ENCODE measurements around the gene ACSL5.
"Not testable (repeated sequence)": the region's sequence is repeated elsewhere in the genome, so short reads cannot be mapped to it uniquely, and the experiment has no call there.

ACSL5 gene

GRCh38 chr10:112446055-112446854 lies 72.3 kb downstream of the ACSL5 start:
- H3K27me3 Mint-ChIP-seq: no peaks in the 10 kb centered on the region
- peak overlapping the region; percentile 99 for H3K4me3 Mint-ChIP-seq
- no peaks in the 10 kb centered on the region for H3K9me3 Mint-ChIP-seq
- peaks cover 60% of the 10 kb centered on the region for H3K36me3 Mint-ChIP-seq (ENCODE audit: low read depth)
- H3K27ac Mint-ChIP-seq: peak overlapping the region; percentile 96
- H3K4me1 Mint-ChIP-seq (ENCODE audit: low read depth): peaks cover 66% of the 10 kb centered on the region

- no peaks in the 10 kb centered on the region for H3K27me3 Mint-ChIP-seq
- no peaks in the 10 kb centered on the region for H3K9me3 Mint-ChIP-seq
- H3K4me3 Mint-ChIP-seq: peak within 1 kb of the TSS; percentile 99
- peaks cover 61% of the 10 kb centered on the region for H3K4me1 Mint-ChIP-seq (ENCODE audit: low read depth)
- peaks cover 55% of the 10 kb centered on the region for H3K36me3 Mint-ChIP-seq (ENCODE audit: low read depth)
- peak within 1 kb of the TSS; percentile 96 for H3K27ac Mint-ChIP-seq
Observed at GRCh38 chr10:112446855-112447619, 73.1 kb downstream of the ACSL5 start, which contains the start of the genes VTI1A and ZDHHC6. Gene VTI1A (plus strand): TSS chr10:112447215. CDS start chr10:112447374, 159 bp downstream. Gene ZDHHC6 (minus strand): TSS chr10:112446914. CDS start chr10:112445436, 1,478 bp downstream.

- peaks cover 55% of the 10 kb centered on the region for H3K4me1 Mint-ChIP-seq (ENCODE audit: low read depth)
- peaks cover 50% of the 10 kb centered on the region for H3K36me3 Mint-ChIP-seq (ENCODE audit: low read depth)
- no peaks in the 10 kb centered on the region for H3K9me3 Mint-ChIP-seq
- no peaks in the 10 kb centered on the region for H3K27me3 Mint-ChIP-seq
- peak overlapping the region; percentile 99 for H3K4me3 Mint-ChIP-seq
- peak overlapping the region; percentile 96 for H3K27ac Mint-ChIP-seq
Observed at GRCh38 chr10:112447620-112447928, 73.7 kb downstream of the ACSL5 start.

GRCh38 chr10:112448888-112449287 lies 75.0 kb downstream of the ACSL5 start:
- Mint-ChIP-seq H3K4me3 (peak overlapping the region; percentile 99), H3K4me1 (ENCODE audit: low read depth) (peaks cover 43% of the 10 kb centered on the region), H3K36me3 (ENCODE audit: low read depth) (peaks cover 39% of the 10 kb centered on the region), H3K27me3 (no peaks in the 10 kb centered on the region), H3K27ac (peak overlapping the region; percentile 37), H3K9me3 (no peaks in the 10 kb centered on the region)

- peak overlapping the region; percentile 96 for H3K27ac Mint-ChIP-seq
- peak overlapping the region; percentile 62 for H3K4me3 Mint-ChIP-seq
- no peaks in the 10 kb centered on the region for H3K27me3 Mint-ChIP-seq
- H3K9me3 Mint-ChIP-seq: no peaks in the 10 kb centered on the region
- peaks cover 7% of the 10 kb centered on the region for H3K36me3 Mint-ChIP-seq (ENCODE audit: low read depth)
- H3K4me1 Mint-ChIP-seq (ENCODE audit: low read depth): peaks cover 24% of the 10 kb centered on the region
Observed at GRCh38 chr10:112454910-112455779, 81.2 kb downstream of the ACSL5 start.

GRCh38 chr10:112456533-112456932 lies 82.6 kb downstream of the ACSL5 start:
- H3K4me1 Mint-ChIP-seq (ENCODE audit: low read depth): peaks cover 30% of the 10 kb centered on the region
- H3K4me3 Mint-ChIP-seq: no peak overlapping the region
- H3K27ac Mint-ChIP-seq: no peak overlapping the region
- H3K36me3 Mint-ChIP-seq (ENCODE audit: low read depth): peaks cover 7% of the 10 kb centered on the region
- H3K27me3 Mint-ChIP-seq: no peaks in the 10 kb centered on the region
- no peaks in the 10 kb centered on the region for H3K9me3 Mint-ChIP-seq

GRCh38 chr10:112460366-112460765 lies 86.5 kb downstream of the ACSL5 start:
- peaks cover 49% of the 10 kb centered on the region for H3K4me1 Mint-ChIP-seq (ENCODE audit: low read depth)
- peaks cover 4% of the 10 kb centered on the region for H3K9me3 Mint-ChIP-seq
- H3K36me3 Mint-ChIP-seq (ENCODE audit: low read depth): peaks cover 35% of the 10 kb centered on the region
- H3K27ac Mint-ChIP-seq: peak overlapping the region; percentile 98
- H3K27me3 Mint-ChIP-seq: no peaks in the 10 kb centered on the region
- no peak overlapping the region for H3K4me3 Mint-ChIP-seq

- peak overlapping the region; percentile 35 for H3K4me3 Mint-ChIP-seq
- H3K27ac Mint-ChIP-seq: peak overlapping the region; percentile 98
- peaks cover 44% of the 10 kb centered on the region for H3K36me3 Mint-ChIP-seq (ENCODE audit: low read depth)
Observed at GRCh38 chr10:112461029-112461887, 87.3 kb downstream of the ACSL5 start.

GRCh38 chr10:112464074-112464473 lies 90.2 kb downstream of the ACSL5 start:
- not testable (repeated sequence) for H3K27ac Mint-ChIP-seq, H3K4me3 Mint-ChIP-seq, H3K27me3 Mint-ChIP-seq, H3K9me3 Mint-ChIP-seq
- Mint-ChIP-seq H3K36me3 (ENCODE audit: low read depth) (peaks cover 52% of the 10 kb centered on the region), H3K4me1 (ENCODE audit: low read depth) (peaks cover 47% of the 10 kb centered on the region)

More at GRCh38 chr10:112461029-112461887, 87.3 kb downstream of the ACSL5 start:
- peaks cover 50% of the 10 kb centered on the region for H3K4me1 Mint-ChIP-seq (ENCODE audit: low read depth)
- no peaks in the 10 kb centered on the region for H3K27me3 Mint-ChIP-seq
- H3K9me3 Mint-ChIP-seq: peaks cover 4% of the 10 kb centered on the region

GRCh38 chr10:112465299-112465883 lies 91.5 kb downstream of the ACSL5 start:
- H3K36me3 Mint-ChIP-seq (ENCODE audit: low read depth): peaks cover 59% of the 10 kb centered on the region
- H3K4me1 Mint-ChIP-seq (ENCODE audit: low read depth): peaks cover 43% of the 10 kb centered on the region
- H3K27ac Mint-ChIP-seq: peak overlapping the region; percentile 58

GRCh38 chr10:112466802-112467201 lies 92.9 kb downstream of the ACSL5 start:
- Mint-ChIP-seq H3K36me3 (ENCODE audit: low read depth) (peaks cover 51% of the 10 kb centered on the region), H3K27ac (no peak overlapping the region), H3K4me3 (no peak overlapping the region), H3K27me3 (no peaks in the 10 kb centered on the region), H3K9me3 (peaks cover 4% of the 10 kb centered on the region), H3K4me1 (ENCODE audit: low read depth) (peaks cover 38% of the 10 kb centered on the region)

More at GRCh38 chr10:112465299-112465883, 91.5 kb downstream of the ACSL5 start:
- Mint-ChIP-seq H3K9me3 (peaks cover 4% of the 10 kb centered on the region), H3K4me3 (no peak overlapping the region), H3K27me3 (no peaks in the 10 kb centered on the region)

GRCh38 chr10:112467541-112468075 lies 93.7 kb downstream of the ACSL5 start:
- Mint-ChIP-seq H3K27me3 (no peaks in the 10 kb centered on the region), H3K4me1 (ENCODE audit: low read depth) (peaks cover 37% of the 10 kb centered on the region), H3K36me3 (ENCODE audit: low read depth) (peaks cover 49% of the 10 kb centered on the region), H3K9me3 (peaks cover 4% of the 10 kb centered on the region), H3K27ac (no peak overlapping the region), H3K4me3 (no peak overlapping the region)

GRCh38 chr10:112471878-112472487 lies 98.1 kb downstream of the ACSL5 start:
- Mint-ChIP-seq H3K4me3 (no peak overlapping the region), H3K27me3 (no peaks in the 10 kb centered on the region), H3K27ac (no peak overlapping the region), H3K36me3 (ENCODE audit: low read depth) (peaks cover 19% of the 10 kb centered on the region), H3K9me3 (no peaks in the 10 kb centered on the region), H3K4me1 (ENCODE audit: low read depth) (peaks cover 15% of the 10 kb centered on the region)

All from stimulated activated naive CD8-positive, alpha-beta T cell treated with anti-CD3 and anti-CD28 coated beads, Interleukin-15, Interleukin-2, amounts not matched to agents 100 ng/mL and 50 ng/mL, for 24 hours (primary cell).